PC-3 (cell line): ENCODE data around the gene PIGQ. TPM values are rescaled to one million over a fixed set of nuclear protein-coding genes. Genes with fewer than 3 reads are reported as not detected.

ENCODE experiments used
- ATAC-seq: fragments of 200-7000 bp; cut with Tn5 transposase; 2 replicates; pipeline ENCODE4 v1.9.1; 2020; ENCODE audit warnings: mild to moderate bottlenecking, moderate library complexity
- BruUV-seq: library from RNA; stranded (reverse); fragments of 400-500 nt; replicated peaks from 2 replicates; lab custom pipeline; 2021; lab: Mats Ljungman, UMichigan
- CTCF ChIA-PET: fragments of 300-600 bp; sonication (Branson Sonifier 250); formaldehyde crosslinking; loops from one replicate; lab custom pipeline; 2022; ENCODE audit warnings: antibody characterized with exemption; lab: Charles Lee
- POLR2A ChIA-PET: fragments of 300-600 bp; sonication (Branson Sonifier 250); formaldehyde crosslinking; loops from one replicate; lab custom pipeline; 2022; ENCODE audit warnings: antibody characterized with exemption; ENCODE audit not compliant: unreplicated experiment; lab: Charles Lee
- DNase-seq: peaks from one replicate; pipeline ENCODE4 v3.0.0-alpha.2; 2015
- H2AFZ ChIP-seq: fragments of 300-600 bp; sonication (generic); 2 replicates; pipeline ENCODE4 v1.6.0; 2016; ENCODE audit warnings: antibody characterized with exemption, low read length
- H3F3A ChIP-seq: fragments of 300-600 bp; sonication (generic); one replicate; pipeline ENCODE4 v1.6.0; 2017; ENCODE audit warnings: antibody characterized with exemption, low read length, control low read depth, mild to moderate bottlenecking; ENCODE audit not compliant: unreplicated experiment
- H3K27ac ChIP-seq: fragments of 300-600 bp; sonication (generic); 2 replicates; pipeline ENCODE4 v1.5.1; 2016; ENCODE audit warnings: mild to moderate bottlenecking, low read length
- H3K27me3 ChIP-seq: fragments of 300-600 bp; sonication (generic); 2 replicates; pipeline ENCODE4 v1.6.1; 2016; ENCODE audit warnings: low read length, mixed read lengths
- H3K36me3 ChIP-seq: fragments of 300-600 bp; sonication (generic); 2 replicates; pipeline ENCODE4 v1.6.1; 2016; ENCODE audit warnings: low read depth, mixed run types, low read length, mixed read lengths
- H3K4me1 ChIP-seq: fragments of 300-600 bp; sonication (generic); 2 replicates; pipeline ENCODE4 v1.5.1; 2016; ENCODE audit warnings: low read length; ENCODE audit not compliant: insufficient read depth
- H3K4me2 ChIP-seq: fragments of 300-600 bp; sonication (generic); 2 replicates; pipeline ENCODE4 v1.6.0; 2016; ENCODE audit warnings: low read length
- H3K4me3 ChIP-seq: fragments of 300-600 bp; sonication (generic); 2 replicates; pipeline ENCODE4 v1.5.1; 2016; ENCODE audit warnings: mild to moderate bottlenecking, low read length, mixed read lengths
- H3K79me2 ChIP-seq: fragments of 300-600 bp; sonication (generic); 2 replicates; pipeline ENCODE4 v1.6.1; 2017; ENCODE audit warnings: low read length, mixed read lengths
- H3K9ac ChIP-seq: fragments of 300-600 bp; sonication (generic); 2 replicates; pipeline ENCODE4 v1.6.0; 2016; ENCODE audit warnings: mild to moderate bottlenecking, low read length
- H3K9me2 ChIP-seq: fragments of 300-600 bp; sonication (generic); replicated peaks from 2 replicates; pipeline ENCODE4 v1.6.1; 2016; ENCODE audit warnings: mixed run types, low read length, mixed read lengths
- H3K9me3 ChIP-seq: fragments of 300-600 bp; sonication (generic); 2 replicates; pipeline ENCODE4 v1.6.1; 2016; ENCODE audit warnings: low read length, mixed read lengths
- H4K20me1 ChIP-seq: fragments of 300-600 bp; sonication (generic); 2 replicates; pipeline ENCODE4 v1.6.1; 2016; ENCODE audit warnings: low read length, mixed read lengths
- CTCF ChIP-seq: fragments of 300-600 bp; sonication (generic); conservative IDR thresholded peaks from 2 replicates; pipeline ENCODE4 v1.5.1; 2017; ENCODE audit warnings: antibody characterized with exemption, low read depth, mild to moderate bottlenecking, low read length
- EZH2 ChIP-seq: fragments of 300-600 bp; sonication (generic); IDR thresholded peaks from one replicate; pipeline ENCODE4 v1.6.1; 2017; ENCODE audit warnings: antibody characterized with exemption, mild to moderate bottlenecking, low read length; ENCODE audit not compliant: unreplicated experiment
- EZH2phosphoT487 ChIP-seq: fragments of 300-600 bp; sonication (generic); IDR thresholded peaks from 2 replicates; pipeline ENCODE4 v1.6.1; 2018; ENCODE audit warnings: mild to moderate bottlenecking, antibody characterized with exemption, low read length, borderline replicate concordance
- intact Hi-C: fragments of 100-400 bp; cut with micrococcal nuclease; formaldehyde crosslinking; loops from 2 replicates; pipeline ENCODE4 v1.9.0; 2023
- total RNA-seq: library from RNA; depleted of rRNA; stranded (reverse); fragments of >200 nt; gene quantifications from 2 replicates; pipeline ENCODE4 v1.2.3, GENCODE V29; 2014

The PIGQ gene
- total RNA-seq, 1 experiment from 2014 or later: 36.0 TPM

- Histone ChIP-seq H3K36me3 (no peaks in the 10 kb centered on the region), H3K4me1 (peaks cover 28% of the 10 kb centered on the region), H3K9me3 (no peaks in the 10 kb centered on the region), H3K9ac (peak within 1 kb of the TSS; percentile 92), H3K4me3 (peak within 1 kb of the TSS; percentile 91), H2AFZ (peak within 1 kb of the TSS; percentile 89), H3K4me2 (peak within 1 kb of the TSS; percentile 97), H3K9me2 (no peaks in the 10 kb centered on the region), H3K79me2 (peaks cover 58% of the 10 kb centered on the region), H3K27ac (peak within 1 kb of the TSS; percentile 77), H3F3A (no peaks in the 10 kb centered on the region), H4K20me1 (peaks cover 12% of the 10 kb centered on the region; the same call in 1 of the 2 replicates), H3K27me3 (no peaks in the 10 kb centered on the region)
- POLR2A ChIA-PET: no interaction called here
- CTCF ChIA-PET: interaction anchor here (0.6 to 1.2 kb wide), 2 partner anchors 47 to 71 kb away, joined by 3 read pairs; partner anchors contain the start of gene METTL26
- intact Hi-C loops: loop anchor here (5.0 to 10.0 kb wide), 2 partner anchors 48 to 65 kb away; partner anchors contain the start of genes CAPN15 and METTL26
- no peak for TF ChIP-seq EZH2phosphoT487
- TF ChIP-seq CTCF: no peak
- no peak for TF ChIP-seq EZH2
- DNase-seq (peak; percentile 92), ATAC-seq (peak; percentile 79)
- BruUV-seq: no TSS peak
Measured at GRCh38 chr16:589658-590187, 20.0 kb downstream of the PIGQ start, which contains the start of gene RAB40C. Gene RAB40C (plus strand): TSS chr16:590066. CDS start chr16:590292, 226 bp downstream.

- ChIA-PET CTCF (interaction anchor here (0.6 to 1.2 kb wide), 2 partner anchors 46 to 71 kb away, joined by 3 read pairs; partner anchors contain the start of gene METTL26), POLR2A (no interaction called here)
- TF ChIP-seq EZH2: no peak
- no peak for TF ChIP-seq EZH2phosphoT487
- Histone ChIP-seq H3K27me3 (no peaks in the 10 kb centered on the region), H3F3A (no peaks in the 10 kb centered on the region), H3K27ac (no peak overlapping the region), H3K4me3 (peak overlapping the region; percentile 91), H3K36me3 (no peaks in the 10 kb centered on the region), H4K20me1 (peaks cover 12% of the 10 kb centered on the region; the same call in 1 of the 2 replicates), H3K4me2 (peak overlapping the region; percentile 97), H3K9me3 (no peaks in the 10 kb centered on the region), H3K4me1 (peaks cover 28% of the 10 kb centered on the region), H3K9me2 (no peaks in the 10 kb centered on the region), H3K79me2 (peaks cover 63% of the 10 kb centered on the region), H3K9ac (peak overlapping the region; percentile 69), H2AFZ (peak overlapping the region; percentile 57; the same call in 1 of the 2 replicates)
- intact Hi-C loops: no loop called here
- DNase-seq (peak; percentile 23), ATAC-seq (peak; percentile 1; the same call in 1 of the 2 replicates)
- BruUV-seq: no TSS peak
Measured at GRCh38 chr16:590188-590814, 20.5 kb downstream of the PIGQ start.

DNA sequence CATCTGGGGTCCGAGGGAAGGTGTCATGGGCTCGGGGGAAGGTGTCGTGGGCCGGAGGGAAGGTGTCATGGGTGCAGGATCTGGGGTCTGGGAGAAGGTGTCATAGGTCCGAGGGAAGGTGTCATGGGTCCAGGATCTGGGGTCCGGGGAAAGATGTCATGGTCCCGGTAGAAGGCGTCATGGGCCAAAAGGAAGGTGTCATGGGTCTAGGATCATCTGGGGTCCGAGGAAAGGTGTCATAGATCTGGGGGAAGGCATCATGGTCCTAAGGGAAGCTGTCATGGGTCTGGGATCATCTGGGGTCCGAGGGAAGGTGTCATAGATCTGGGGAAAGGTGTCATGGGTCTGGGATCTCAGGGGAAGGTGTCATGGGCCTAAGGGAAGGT lies 21.0 kb downstream of the PIGQ start:
- Histone ChIP-seq H3K4me2 (peak overlapping the region; percentile 97), H2AFZ (no peak overlapping the region), H3K4me3 (peak overlapping the region; percentile 91), H3F3A (no peaks in the 10 kb centered on the region), H3K4me1 (peaks cover 28% of the 10 kb centered on the region), H3K27ac (no peak overlapping the region), H3K79me2 (peaks cover 64% of the 10 kb centered on the region), H3K9me3 (no peaks in the 10 kb centered on the region), H4K20me1 (peaks cover 12% of the 10 kb centered on the region; the same call in 1 of the 2 replicates), H3K9ac (peak overlapping the region; percentile 69), H3K36me3 (no peaks in the 10 kb centered on the region), H3K9me2 (no peaks in the 10 kb centered on the region), H3K27me3 (no peaks in the 10 kb centered on the region)
- CTCF ChIA-PET: interaction anchor here (0.6 to 1.2 kb wide), 2 partner anchors 45 to 70 kb away, joined by 3 read pairs; partner anchors contain the start of gene METTL26
- BruUV-seq: no TSS peak
- ATAC-seq: no peak
- no peak for DNase-seq
- intact Hi-C loops: no loop called here
- POLR2A ChIA-PET: no interaction called here
- no peak for TF ChIP-seq EZH2
- TF ChIP-seq CTCF: no peak
- TF ChIP-seq EZH2phosphoT487: no peak
